Progenitor cell of endocrine pancreas (in vitro differentiated cells): ENCODE measurements around the gene RNF126. TPM values are rescaled to one million over a fixed set of nuclear protein-coding genes. Genes with fewer than 3 reads are reported as not detected.
A peak's percentile ranks its signal among the peaks of the same experiment; 100 is the strongest.
"Not testable (repeated sequence)": the region's sequence is repeated elsewhere in the genome, so short reads cannot be mapped to it uniquely, and the experiment has no call there.

ENCODE experiments used
- DNase-seq: peaks from one replicate; pipeline ENCODE4 v3.0.0; 2021; ENCODE audit warnings: low spot score; ENCODE audit not compliant: unreplicated experiment
- H3K27ac Mint-ChIP-seq: 2 replicates; pipeline ENCODE4 v1.8.0; 2021; ENCODE audit warnings: mild to moderate bottlenecking, moderate library complexity, mixed read lengths
- H3K27me3 Mint-ChIP-seq: 2 replicates; pipeline ENCODE4 v1.8.0; 2021; ENCODE audit warnings: mixed read lengths
- H3K36me3 Mint-ChIP-seq: 2 replicates; pipeline ENCODE4 v1.8.0; 2022; ENCODE audit warnings: mixed read lengths; ENCODE audit not compliant: insufficient read depth
- H3K4me1 Mint-ChIP-seq: 2 replicates; pipeline ENCODE4 v1.8.0; 2021; ENCODE audit warnings: low read depth, mixed read lengths
- H3K4me3 Mint-ChIP-seq: 2 replicates; pipeline ENCODE4 v1.8.0; 2021; ENCODE audit warnings: low read depth, mild to moderate bottlenecking, moderate library complexity, mixed read lengths
- H3K9me3 Mint-ChIP-seq: 2 replicates; pipeline ENCODE4 v1.8.0; 2021; ENCODE audit warnings: low read depth, mixed read lengths
- CTCF ChIP-seq: fragments of 200-600 bp; sonication (generic); IDR thresholded peaks from one replicate; pipeline ENCODE4 v1.5.0; 2021; ENCODE audit warnings: antibody characterized with exemption, mild to moderate bottlenecking; ENCODE audit not compliant: unreplicated experiment
- total RNA-seq: library from RNA; stranded (reverse); gene quantifications from 2 replicates; pipeline ENCODE4 v1.2.1, GENCODE V29; 2021

The RNF126 gene
- total RNA-seq, 1 donor from 2014 or later = 37.3 TPM

DNA sequence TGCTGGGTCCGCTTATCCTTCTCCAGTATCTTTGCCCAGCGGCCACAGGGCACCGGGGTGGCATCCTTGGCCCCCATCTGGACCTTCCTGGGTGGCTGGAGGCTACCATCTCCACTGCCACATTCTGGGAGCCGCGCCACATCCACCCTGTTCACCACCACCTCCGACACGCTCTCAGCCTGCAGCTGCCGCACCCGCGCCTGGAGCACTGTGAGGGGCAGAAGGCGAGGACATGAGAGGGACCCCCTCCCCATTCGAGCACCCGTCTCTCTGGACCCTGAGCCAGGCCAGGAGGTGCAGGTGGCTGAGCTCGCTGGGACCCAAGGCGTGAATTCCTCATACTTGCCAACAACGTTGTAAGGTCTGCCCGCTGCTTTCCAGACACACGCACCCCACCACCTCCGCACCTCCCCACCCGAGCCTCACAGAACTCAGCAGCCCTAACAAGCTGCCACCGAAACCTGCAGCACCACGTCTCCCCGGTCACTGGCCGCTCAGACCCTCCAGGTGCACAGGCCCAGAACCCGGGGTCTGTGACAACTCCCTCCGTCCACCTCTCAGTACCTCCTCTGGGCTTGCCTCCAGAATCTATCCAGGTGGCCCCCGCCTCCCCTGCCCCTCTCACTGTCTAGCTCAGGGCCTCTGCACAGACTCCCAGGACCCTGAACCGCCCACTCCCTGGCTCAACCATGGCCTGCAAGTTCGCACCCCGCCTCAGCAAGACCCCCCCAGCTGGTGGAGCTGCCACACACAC lies 32.9 kb downstream of the RNF126 start:
- Mint-ChIP-seq H3K9me3 (no peaks in the 10 kb centered on the region), H3K4me1 (peaks cover 6% of the 10 kb centered on the region), H3K36me3 (peaks cover 11% of the 10 kb centered on the region), H3K4me3 (no peak overlapping the region), H3K27me3 (no peaks in the 10 kb centered on the region), H3K27ac (no peak overlapping the region)
- TF ChIP-seq CTCF = no peak
- DNase-seq = no peak

DNA sequence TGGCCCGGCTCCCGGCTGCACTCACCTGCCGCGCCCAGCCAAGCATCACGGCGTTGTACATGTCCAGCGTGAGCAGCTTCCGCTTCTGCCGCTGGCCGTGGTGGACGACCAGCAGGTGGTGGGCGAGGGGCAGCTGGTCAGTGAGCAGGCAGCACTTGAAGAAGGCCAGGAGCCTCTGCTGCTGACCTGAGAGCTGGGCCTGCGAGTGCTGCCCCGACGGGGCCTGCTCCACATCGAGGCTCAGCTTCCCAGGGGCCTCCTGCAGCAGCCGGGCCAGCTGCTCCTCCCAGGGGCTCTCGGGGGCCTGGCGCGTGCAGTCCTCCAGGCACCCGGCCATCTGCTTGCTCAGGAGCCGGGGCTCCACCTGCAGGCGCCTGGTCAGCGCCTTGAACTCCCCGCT lies 33.5 kb downstream of the RNF126 start:
- H3K9me3 Mint-ChIP-seq, H3K4me3 Mint-ChIP-seq, DNase-seq, H3K4me1 Mint-ChIP-seq, H3K27ac Mint-ChIP-seq, H3K27me3 Mint-ChIP-seq: not testable (repeated sequence)
- H3K36me3 Mint-ChIP-seq = peaks cover 11% of the 10 kb centered on the region

DNA sequence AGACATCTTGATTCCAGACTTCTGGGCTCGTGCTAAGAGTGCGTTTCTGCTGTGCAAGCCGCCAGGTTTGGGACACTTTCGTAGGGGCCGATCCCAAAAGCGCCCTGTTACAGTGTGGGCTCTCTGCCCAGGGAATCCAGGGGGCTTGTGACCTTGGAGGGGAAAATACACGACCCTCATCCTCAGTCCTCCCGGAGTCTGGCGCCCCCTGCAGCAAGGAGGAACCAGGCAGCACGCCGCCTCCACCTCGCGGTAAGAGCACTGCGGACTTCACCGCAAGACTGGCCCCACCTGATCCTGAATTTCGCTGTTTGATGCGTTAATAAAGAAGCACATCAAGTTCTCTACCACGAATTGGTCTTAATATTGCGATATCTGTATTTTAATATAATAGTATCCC lies 34.8 kb downstream of the RNF126 start:
- DNase-seq = no peak
- Mint-ChIP-seq H3K9me3 (no peaks in the 10 kb centered on the region), H3K4me1 (peaks cover 1% of the 10 kb centered on the region), H3K27me3 (no peaks in the 10 kb centered on the region), H3K4me3 (no peak overlapping the region), H3K36me3 (peaks cover 14% of the 10 kb centered on the region), H3K27ac (no peak overlapping the region)
- peak; percentile 24 for TF ChIP-seq CTCF

GRCh38 chr19:626566-626965 lies 36.4 kb downstream of the RNF126 start:
- not testable (repeated sequence) for H3K27ac Mint-ChIP-seq, H3K4me3 Mint-ChIP-seq, DNase-seq, H3K4me1 Mint-ChIP-seq, H3K9me3 Mint-ChIP-seq, H3K27me3 Mint-ChIP-seq
- peaks cover 14% of the 10 kb centered on the region for H3K36me3 Mint-ChIP-seq

DNA sequence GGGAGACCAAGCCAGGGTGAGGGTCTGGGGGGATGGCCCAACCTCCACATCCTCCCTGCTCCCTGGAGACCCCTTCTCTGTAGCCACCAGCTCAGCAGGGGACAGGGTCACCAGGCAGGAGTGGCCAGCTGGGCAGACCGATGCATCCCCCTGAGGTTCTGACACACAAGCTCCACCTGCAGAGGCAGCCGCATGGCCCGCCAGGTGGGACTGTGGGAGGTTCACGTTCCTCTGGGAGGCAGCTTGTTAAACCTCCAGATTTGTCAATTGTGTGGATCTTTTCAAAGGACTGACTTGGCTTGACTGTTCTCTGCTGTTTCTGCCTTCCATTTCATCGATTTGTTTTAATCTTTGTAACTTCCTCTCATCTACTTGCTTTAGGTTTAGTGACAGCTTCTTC lies 37.8 kb downstream of the RNF126 start:
- no peak overlapping the region for H3K27ac Mint-ChIP-seq
- H3K4me1 Mint-ChIP-seq = no peaks in the 10 kb centered on the region
- DNase-seq = no peak
- TF ChIP-seq CTCF = no peak
- no peaks in the 10 kb centered on the region for H3K27me3 Mint-ChIP-seq
- H3K36me3 Mint-ChIP-seq = peaks cover 12% of the 10 kb centered on the region
- no peaks in the 10 kb centered on the region for H3K9me3 Mint-ChIP-seq
- no peak overlapping the region for H3K4me3 Mint-ChIP-seq

GRCh38 chr19:624433-625109 lies 38.4 kb downstream of the RNF126 start:
- Mint-ChIP-seq H3K4me3 (no peak overlapping the region), H3K36me3 (peaks cover 10% of the 10 kb centered on the region), H3K27ac (no peak overlapping the region), H3K9me3 (no peaks in the 10 kb centered on the region), H3K4me1 (no peaks in the 10 kb centered on the region), H3K27me3 (no peaks in the 10 kb centered on the region)
- no peak for DNase-seq
- TF ChIP-seq CTCF = no peak
